Adrenal gland (tissue), 5 donors: ENCODE measurements around the gene RXYLT1.

Experiments
- POLR2A ChIP-seq, 2 donors: fragments of 450-650 bp; IDR thresholded peaks; one replicate each; pipeline ENCODE4 v1.6.1; 2017; ENCODE audit warnings: antibody characterized with exemption in 2 of 2, mild to moderate bottlenecking in 2 of 2, moderate library complexity in 1 of 2
- TF ChIP-seq, protein P1 (sequence below), 6 experiments: fragments of 450-650 bp in 4 of 6; fragments of 200-600 bp in 2 of 6; sonication (generic) in 1 of 6; IDR thresholded peaks; 1 replicate in 5 of 6; 2 replicates in 1 of 6; pipeline versions ENCODE4 v1.5.1 to v1.8.0; 2016 to 2021; ENCODE audit warnings: antibody characterized with exemption in 6 of 6, mild to moderate bottlenecking in 2 of 6, moderate library complexity in 1 of 6
- donor health status: DM: no; HTN: no; CAD: no.

DNA sequence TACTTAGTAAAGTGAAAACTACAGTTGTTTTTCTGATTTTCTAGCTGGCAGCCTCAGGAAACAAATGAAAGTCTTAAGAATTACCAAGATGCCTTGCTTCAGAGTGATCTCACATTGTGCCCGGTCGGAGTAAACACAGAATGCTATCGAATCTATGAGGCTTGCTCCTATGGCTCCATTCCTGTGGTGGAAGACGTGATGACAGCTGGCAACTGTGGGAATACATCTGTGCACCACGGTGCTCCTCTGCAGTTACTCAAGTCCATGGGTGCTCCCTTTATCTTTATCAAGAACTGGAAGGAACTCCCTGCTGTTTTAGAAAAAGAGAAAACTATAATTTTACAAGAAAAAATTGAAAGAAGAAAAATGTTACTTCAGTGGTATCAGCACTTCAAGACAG, 28.9 kb downstream of the RXYLT1 start:
- no peak for TF ChIP-seq POLR2A (IDR thresholded peaks at IDR 0.05)
- TF ChIP-seq, protein P1, sequence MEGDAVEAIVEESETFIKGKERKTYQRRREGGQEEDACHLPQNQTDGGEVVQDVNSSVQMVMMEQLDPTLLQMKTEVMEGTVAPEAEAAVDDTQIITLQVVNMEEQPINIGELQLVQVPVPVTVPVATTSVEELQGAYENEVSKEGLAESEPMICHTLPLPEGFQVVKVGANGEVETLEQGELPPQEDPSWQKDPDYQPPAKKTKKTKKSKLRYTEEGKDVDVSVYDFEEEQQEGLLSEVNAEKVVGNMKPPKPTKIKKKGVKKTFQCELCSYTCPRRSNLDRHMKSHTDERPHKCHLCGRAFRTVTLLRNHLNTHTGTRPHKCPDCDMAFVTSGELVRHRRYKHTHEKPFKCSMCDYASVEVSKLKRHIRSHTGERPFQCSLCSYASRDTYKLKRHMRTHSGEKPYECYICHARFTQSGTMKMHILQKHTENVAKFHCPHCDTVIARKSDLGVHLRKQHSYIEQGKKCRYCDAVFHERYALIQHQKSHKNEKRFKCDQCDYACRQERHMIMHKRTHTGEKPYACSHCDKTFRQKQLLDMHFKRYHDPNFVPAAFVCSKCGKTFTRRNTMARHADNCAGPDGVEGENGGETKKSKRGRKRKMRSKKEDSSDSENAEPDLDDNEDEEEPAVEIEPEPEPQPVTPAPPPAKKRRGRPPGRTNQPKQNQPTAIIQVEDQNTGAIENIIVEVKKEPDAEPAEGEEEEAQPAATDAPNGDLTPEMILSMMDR (IDR thresholded peaks at IDR 0.05), result no peak
